GM18505 (cell line): ENCODE results near the gene SCRN2.

Source experiments
- ATAC-seq: cut with Tn5 transposase; IDR thresholded peaks from one replicate; pipeline ENCODE4 v1.9.1; 2021; ENCODE audit not compliant: unreplicated experiment
- POLR2A ChIP-seq: IDR thresholded peaks from 4 replicates; pipeline ENCODE4 v1.6.1; 2011; ENCODE audit warnings: borderline replicate concordance; ENCODE audit not compliant: insufficient read depth, insufficient read length; ENCODE audit errors: extremely low read depth

Gene SCRN2

GRCh38 chr17:47878203-47879027 is 37.3 kb upstream of the SCRN2 start:
- ATAC-seq: no peak

GRCh38 chr17:47877368-47878034 is 36.4 kb upstream of the SCRN2 start:
- TF ChIP-seq POLR2A: no peak
- ATAC-seq: no peak

More at GRCh38 chr17:47878203-47879027, 37.3 kb upstream of the SCRN2 start:
- TF ChIP-seq POLR2A: no peak

- ATAC-seq: no peak
- no peak for TF ChIP-seq POLR2A
Measured at GRCh38 chr17:47875011-47875985, 34.2 kb upstream of the SCRN2 start.

GRCh38 chr17:47873200-47874090 is 32.4 kb upstream of the SCRN2 start:
- no peak for TF ChIP-seq POLR2A
- no peak for ATAC-seq

- no peak for ATAC-seq
Measured at GRCh38 chr17:47872651-47873161, 31.6 kb upstream of the SCRN2 start.

GRCh38 chr17:47872019-47872650 is 31.1 kb upstream of the SCRN2 start:
- no peak for TF ChIP-seq POLR2A
- no peak for ATAC-seq

More at GRCh38 chr17:47872651-47873161, 31.6 kb upstream of the SCRN2 start:
- TF ChIP-seq POLR2A: no peak

GRCh38 chr17:47871048-47871447 is 30.0 kb upstream of the SCRN2 start:
- ATAC-seq: no peak
- TF ChIP-seq POLR2A: no peak

- no peak for TF ChIP-seq POLR2A
- no peak for ATAC-seq
Measured at GRCh38 chr17:47870056-47870455, 29.0 kb upstream of the SCRN2 start.

- no peak for ATAC-seq
- TF ChIP-seq POLR2A: no peak
Measured at GRCh38 chr17:47869114-47869513, 28.0 kb upstream of the SCRN2 start.

- TF ChIP-seq POLR2A: no peak
- no peak for ATAC-seq
Measured at GRCh38 chr17:47867813-47868533, 26.9 kb upstream of the SCRN2 start.

GRCh38 chr17:47866941-47867340 is 25.9 kb upstream of the SCRN2 start:
- TF ChIP-seq POLR2A: no peak
- no peak for ATAC-seq
